IMR-90 (cell line): Measurements from ENCODE around the gene ADAMTS13. TPM values are rescaled to one million over a fixed set of nuclear protein-coding genes. Genes with fewer than 3 reads are reported as not detected.

Experiments
- ATAC-seq: fragments of 200-7000 bp; cut with Tn5 transposase; 2 replicates; pipeline ENCODE4 v1.9.1; 2020; ENCODE audit warnings: low read depth, mild to moderate bottlenecking, moderate library complexity
- BruUV-seq: library from RNA; stranded (reverse); fragments of 400-500 nt; replicated peaks from 2 replicates; lab custom pipeline; 2021; lab: Mats Ljungman, UMichigan
- CTCF ChIA-PET: fragments of 300-600 bp; formaldehyde crosslinking; extraction: SDS; loops from one replicate; lab custom pipeline; 2021; ENCODE audit warnings: antibody characterized with exemption; lab: Yijun Ruan, JAX
- POLR2A ChIA-PET: fragments of 300-600 bp; sonication (Branson Sonifier 250); formaldehyde crosslinking; loops from one replicate; lab custom pipeline; 2022; ENCODE audit warnings: antibody characterized with exemption; ENCODE audit not compliant: unreplicated experiment; lab: Charles Lee
- DNase-seq: peaks from one replicate; pipeline ENCODE4 v3.0.0; 2013
- H2AFZ ChIP-seq: replicated peaks from 2 replicates; pipeline ENCODE3; 2013; ENCODE audit warnings: low read length, mild to moderate bottlenecking; ENCODE audit not compliant: poor library complexity
- H2AK5ac ChIP-seq: 2 replicates; pipeline ENCODE4 v1.6.1; 2013; ENCODE audit warnings: low read depth, low read length, inconsistent platforms
- H2AK9ac ChIP-seq: replicated peaks from 2 replicates; pipeline ENCODE3; 2013; ENCODE audit warnings: mild to moderate bottlenecking, low read depth, low read length, moderate library complexity; ENCODE audit not compliant: poor library complexity
- H2BK120ac ChIP-seq: 2 replicates; pipeline ENCODE4 v1.6.1; 2013; ENCODE audit warnings: low read depth, low read length, inconsistent platforms
- H2BK15ac ChIP-seq: 3 replicates; pipeline ENCODE4 v1.6.1; 2013; ENCODE audit warnings: low read depth, low read length, inconsistent platforms
- H2BK20ac ChIP-seq: 2 replicates; pipeline ENCODE4 v1.6.1; 2013; ENCODE audit warnings: low read depth, mild to moderate bottlenecking, inconsistent platforms, low read length, moderate library complexity
- H2BK5ac ChIP-seq: 2 replicates; pipeline ENCODE4 v1.6.1; 2013; ENCODE audit warnings: mild to moderate bottlenecking, low read depth, low read length, inconsistent platforms; ENCODE audit not compliant: poor library complexity, severe bottlenecking
- H3K14ac ChIP-seq: replicated peaks from 2 replicates; pipeline ENCODE4 v1.6.1; 2013; ENCODE audit warnings: low read depth, low read length, inconsistent platforms
- H3K18ac ChIP-seq: 2 replicates; pipeline ENCODE4 v1.6.1; 2013; ENCODE audit warnings: low read depth, low read length, control low read depth
- H3K23ac ChIP-seq: 2 replicates; pipeline ENCODE4 v1.6.1; 2013; ENCODE audit warnings: low read depth, low read length, inconsistent platforms
- H3K27ac ChIP-seq: 2 replicates; pipeline ENCODE4 v1.5.1; 2013; ENCODE audit warnings: mild to moderate bottlenecking, control low read depth, low read length; ENCODE audit not compliant: insufficient read depth
- H3K27me3 ChIP-seq: 2 replicates; pipeline ENCODE4 v1.6.1; 2013; ENCODE audit warnings: low read length; ENCODE audit not compliant: control insufficient read depth, insufficient read depth
- H3K36me3 ChIP-seq: 2 replicates; pipeline ENCODE4 v1.6.1; 2013; ENCODE audit warnings: low read length, mixed read lengths; ENCODE audit not compliant: control insufficient read depth, insufficient read depth
- H3K4ac ChIP-seq: 2 replicates; pipeline ENCODE4 v1.6.1; 2013; ENCODE audit warnings: low read depth, low read length, inconsistent platforms
- H3K4me1 ChIP-seq: 2 replicates; pipeline ENCODE4 v1.6.1; 2013; ENCODE audit warnings: low read length, mixed read lengths; ENCODE audit not compliant: control insufficient read depth, insufficient read depth
- H3K4me2 ChIP-seq: 2 replicates; pipeline ENCODE4 v1.6.1; 2013; ENCODE audit warnings: low read depth, mild to moderate bottlenecking, control low read depth, low read length, moderate library complexity
- H3K4me3 ChIP-seq: 2 replicates; pipeline ENCODE4 v1.5.1; 2013; ENCODE audit warnings: low read depth, mild to moderate bottlenecking, control low read depth, low read length, moderate library complexity; ENCODE audit not compliant: insufficient read depth
- H3K56ac ChIP-seq: 2 replicates; pipeline ENCODE4 v1.6.1; 2013; ENCODE audit warnings: low read length, inconsistent platforms; ENCODE audit not compliant: insufficient read depth; ENCODE audit errors: extremely low read depth
- H3K79me1 ChIP-seq, 2 experiments: 2 replicates each; pipeline ENCODE4 v1.6.1; 2013; ENCODE audit warnings: low read length in 2 of 2, inconsistent platforms in 1 of 2, low read depth in 1 of 2
- H3K9ac ChIP-seq: 2 replicates; pipeline ENCODE4 v1.6.1; 2013; ENCODE audit warnings: low read depth, low read length, control low read depth
- H3K9me1 ChIP-seq: 2 replicates; pipeline ENCODE4 v1.6.1; 2013; ENCODE audit warnings: low read length, inconsistent platforms; ENCODE audit not compliant: insufficient read depth
- H3K9me3 ChIP-seq: 2 replicates; pipeline ENCODE4 v1.6.1; 2013; ENCODE audit warnings: low read length; ENCODE audit not compliant: control insufficient read depth, insufficient read depth
- H4K20me1 ChIP-seq: 2 replicates; pipeline ENCODE4 v1.6.1; 2013; ENCODE audit warnings: low read length, inconsistent platforms; ENCODE audit not compliant: insufficient read depth
- H4K5ac ChIP-seq: 2 replicates; pipeline ENCODE4 v1.6.1; 2013; ENCODE audit warnings: mild to moderate bottlenecking, low read depth, low read length, control low read depth
- H4K8ac ChIP-seq, 2 experiments: 2 replicates each; pipeline ENCODE4 v1.6.1; 2013; ENCODE audit warnings: low read depth in 2 of 2, low read length in 2 of 2, control low read depth in 1 of 2, inconsistent platforms in 1 of 2
- H4K91ac ChIP-seq: 2 replicates; pipeline ENCODE4 v1.6.1; 2013; ENCODE audit warnings: low read depth, low read length, inconsistent platforms; ENCODE audit not compliant: insufficient read depth
- BHLHE40 ChIP-seq: fragments of 150-350 bp; IDR thresholded peaks from 2 replicates; pipeline ENCODE4 v1.6.1; 2016; ENCODE audit warnings: mild to moderate bottlenecking, low read depth, low read length
- CEBPB ChIP-seq: IDR thresholded peaks from 2 replicates; pipeline ENCODE4 v1.6.1; 2012; ENCODE audit warnings: low read depth, low read length, improper control_type of control experiment
- CHD1 ChIP-seq: IDR thresholded peaks from 2 replicates; pipeline ENCODE4 v1.6.1; 2012; ENCODE audit warnings: low read depth, low read length, improper control_type of control experiment
- FOS ChIP-seq: fragments of 150-350 bp; IDR thresholded peaks from 2 replicates; pipeline ENCODE4 v1.6.1; 2016; ENCODE audit warnings: low read depth, low read length
- MAZ ChIP-seq: IDR thresholded peaks from 2 replicates; pipeline ENCODE4 v1.6.1; 2012; ENCODE audit warnings: low read depth, mild to moderate bottlenecking, low read length, improper control_type of control experiment, moderate library complexity, borderline replicate concordance
- POLR2A ChIP-seq: IDR thresholded peaks from 2 replicates; pipeline ENCODE4 v1.6.1; 2012; ENCODE audit warnings: mild to moderate bottlenecking, low read depth, low read length
- RFX5 ChIP-seq: IDR thresholded peaks from 2 replicates; pipeline ENCODE4 v1.8.0; 2012; ENCODE audit warnings: low read depth, mild to moderate bottlenecking, low read length, moderate library complexity
- SMC3 ChIP-seq: fragments of 150-350 bp; IDR thresholded peaks from 2 replicates; pipeline ENCODE4 v1.6.1; 2016; ENCODE audit warnings: low read depth, mild to moderate bottlenecking, antibody characterized with exemption, low read length, moderate library complexity
- USF2 ChIP-seq: fragments of 150-350 bp; IDR thresholded peaks from 2 replicates; pipeline ENCODE4 v1.6.1; 2017; ENCODE audit warnings: mild to moderate bottlenecking, antibody characterized with exemption, low read length, low read depth
- WGBS, 2 experiments: methylation state at CpG; one replicate each; pipeline versions ENCODE4 v1.1.5 to v1.1.7; 2013; ENCODE audit warnings: missing lambda C conversion rate in 2 of 2; ENCODE audit not compliant: insufficient read length in 1 of 2; ENCODE audit errors: extremely low coverage in 2 of 2; 5-methylcytosine and 5-hydroxymethylcytosine counted together
- dilution Hi-C: fragments of 300-500 bp; cut with HindIII; formaldehyde crosslinking; loops from one replicate; pipeline ENCODE4 v1.14.3; 2018; ENCODE audit warnings: low sequenced_read_pairs; ENCODE audit not compliant: unreplicated experiment
- in situ Hi-C: fragments of 300-500 bp; cut with MboI; formaldehyde crosslinking; loops from 3 replicates; pipeline ENCODE4 v1.14.3; 2019; ENCODE audit warnings: low sequenced_read_pairs, inconsistent platforms, mixed read lengths
- intact Hi-C: fragments of 100-400 bp; cut with micrococcal nuclease; formaldehyde crosslinking; loops from 2 replicates; pipeline ENCODE4 v1.10.0; 2022
- polyA plus RNA-seq, 3 experiments: library from polyadenylated mRNA; depleted of rRNA; stranded (reverse); fragments of >200 nt; gene quantifications; 2 replicates each; pipeline ENCODE4 v1.2.3, GENCODE V29; 2012; ENCODE audit warnings: low replicate concordance in 1 of 3
- total RNA-seq: library from RNA; depleted of rRNA; stranded (reverse); fragments of >200 nt; gene quantifications from 2 replicates; pipeline ENCODE4 v1.2.3, GENCODE V29; 2012
- TF ChIP-seq, protein P1 (sequence below): fragments of 150-350 bp; IDR thresholded peaks from 2 replicates; pipeline ENCODE4 v1.6.1; 2016; ENCODE audit warnings: low read depth, mild to moderate bottlenecking, low read length, moderate library complexity, borderline replicate concordance

The ADAMTS13 gene
- total and polyA plus RNA-seq, 2 of the 4 experiments (the other 2 are of a cell fraction): 0.18 to 2.8 TPM

- CTCF ChIA-PET: no interaction called here
- no TSS peak for BruUV-seq
- no peak overlapping the region for H3K9ac ChIP-seq
- no peak overlapping the region for H2AK5ac ChIP-seq
- no peak overlapping the region for H3K23ac ChIP-seq
- no peak overlapping the region for H4K5ac ChIP-seq
- H3K27ac ChIP-seq: no peak overlapping the region
- H3K4ac ChIP-seq: no peak overlapping the region
- no peak overlapping the region for H2BK120ac ChIP-seq
- POLR2A ChIA-PET: no interaction called here
- no peak overlapping the region for H3K14ac ChIP-seq
- H3K79me1 ChIP-seq: no peaks in the 10 kb centered on the region
- H4K20me1 ChIP-seq: no peaks in the 10 kb centered on the region
- no peak overlapping the region for H2BK15ac ChIP-seq
- no peak overlapping the region for H3K4me2 ChIP-seq
- H3K18ac ChIP-seq: no peak overlapping the region
- H4K91ac ChIP-seq: no peak overlapping the region
- H3K27me3 ChIP-seq: peaks cover 15% of the 10 kb centered on the region
- no peaks in the 10 kb centered on the region for H3K36me3 ChIP-seq
- H2AK9ac ChIP-seq: no peak overlapping the region
- 70% methylated on average over 2 of the region's 5 CpGs; no CpG with 5 or more reads in 1 of the 2 experiments for WGBS, 2 experiments
- intact Hi-C loops (no loop called here), in situ Hi-C loops (no loop called here), dilution Hi-C loops (no loop called here)
- H3K9me3 ChIP-seq: no peaks in the 10 kb centered on the region
- no peak overlapping the region for H2BK5ac ChIP-seq
- ATAC-seq (no peak), DNase-seq (no peak)
- H2BK20ac ChIP-seq: no peak overlapping the region
- H2AFZ ChIP-seq: no peak overlapping the region
- TF ChIP-seq SMC3: no peak
- TF ChIP-seq USF2: no peak
- no peak for TF ChIP-seq BHLHE40
- TF ChIP-seq POLR2A: no peak
- TF ChIP-seq, protein P1, sequence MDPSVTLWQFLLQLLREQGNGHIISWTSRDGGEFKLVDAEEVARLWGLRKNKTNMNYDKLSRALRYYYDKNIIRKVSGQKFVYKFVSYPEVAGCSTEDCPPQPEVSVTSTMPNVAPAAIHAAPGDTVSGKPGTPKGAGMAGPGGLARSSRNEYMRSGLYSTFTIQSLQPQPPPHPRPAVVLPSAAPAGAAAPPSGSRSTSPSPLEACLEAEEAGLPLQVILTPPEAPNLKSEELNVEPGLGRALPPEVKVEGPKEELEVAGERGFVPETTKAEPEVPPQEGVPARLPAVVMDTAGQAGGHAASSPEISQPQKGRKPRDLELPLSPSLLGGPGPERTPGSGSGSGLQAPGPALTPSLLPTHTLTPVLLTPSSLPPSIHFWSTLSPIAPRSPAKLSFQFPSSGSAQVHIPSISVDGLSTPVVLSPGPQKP: no peak
- TF ChIP-seq CEBPB: no peak
- TF ChIP-seq RFX5: no peak
- TF ChIP-seq CHD1: no peak
- TF ChIP-seq MAZ: no peak
- TF ChIP-seq FOS: no peak
- no peak overlapping the region for H3K4me3 ChIP-seq
- no peaks in the 10 kb centered on the region for H3K9me1 ChIP-seq
- no peaks in the 10 kb centered on the region for H3K4me1 ChIP-seq
- H4K8ac ChIP-seq: no peak overlapping the region
- no peak overlapping the region for H3K56ac ChIP-seq
Observed at GRCh38 chr9:133441571-133441970, 19.4 kb downstream of the ADAMTS13 start.
